NCI-H526 (cell line): Measurements from ENCODE around the gene DSG4.
A peak's percentile ranks its signal among the peaks of the same experiment; 100 is the strongest.

Experiments
- DNase-seq, 2 experiments: peaks; one replicate each; lab custom pipeline; 2025; lab: John Stamatoyannopoulos, UW

DSG4 gene

GRCh38 chr18:31407649-31408048 is 31.1 kb downstream of the DSG4 start:
- DNase-seq = no peak

DNA sequence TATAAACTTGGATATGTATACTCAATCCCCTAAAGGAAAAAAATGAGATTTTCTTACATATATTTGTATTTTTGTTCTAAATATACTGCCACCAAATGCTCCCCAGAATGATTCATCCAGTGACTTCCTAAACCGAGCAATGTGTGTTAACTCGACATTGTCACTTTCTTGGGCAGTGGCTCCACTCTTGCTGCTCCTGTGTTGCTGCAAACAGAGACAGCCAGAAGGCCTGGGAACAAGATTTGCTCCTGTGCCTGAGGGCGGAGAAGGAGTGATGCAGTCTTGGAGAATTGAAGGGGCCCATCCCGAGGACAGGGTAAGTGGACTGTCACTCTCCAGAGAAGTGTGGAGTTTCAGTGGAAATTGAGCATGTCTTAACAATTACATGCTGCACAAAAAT is 32.7 kb downstream of the DSG4 start:
- DNase-seq = no peak

DNA sequence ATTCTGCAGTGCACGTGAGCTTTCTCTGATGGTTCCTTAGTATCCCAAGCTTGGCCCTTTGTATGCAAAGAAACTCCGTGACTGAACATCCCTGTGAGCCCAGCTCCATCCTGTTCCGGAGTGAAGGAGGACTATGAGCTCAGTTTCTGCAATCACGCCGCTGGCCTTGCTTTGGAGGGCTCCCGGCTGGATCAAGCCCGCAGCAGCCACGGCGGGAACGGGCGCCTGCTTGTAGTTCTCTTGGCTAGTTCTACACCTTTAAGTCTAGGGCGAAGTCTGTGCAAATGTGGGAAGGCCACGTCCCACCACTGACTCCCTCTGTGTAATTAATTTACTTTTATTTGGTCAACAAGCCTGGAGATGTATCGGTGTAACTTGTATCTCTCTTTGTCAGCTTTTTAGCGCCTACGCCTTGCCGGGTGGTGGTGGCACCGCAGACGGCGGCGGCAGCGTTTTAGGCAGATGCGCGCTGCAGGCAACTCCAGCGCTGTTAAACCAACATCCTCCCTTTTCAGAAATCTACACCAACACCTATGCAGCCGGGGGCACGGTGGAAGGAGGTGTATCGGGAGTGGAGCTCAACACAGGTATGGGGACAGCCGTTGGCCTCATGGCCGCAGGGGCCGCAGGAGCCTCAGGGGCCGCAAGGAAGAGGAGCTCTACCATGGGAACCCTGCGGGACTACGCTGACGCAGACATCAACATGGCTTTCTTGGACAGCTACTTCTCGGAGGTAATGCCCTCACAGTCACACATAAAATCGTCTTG is 34.3 kb downstream of the DSG4 start:
- no peak for DNase-seq

GRCh38 chr18:31413137-31413536 is 36.6 kb downstream of the DSG4 start:
- DNase-seq = no peak

GRCh38 chr18:31417850-31418249 is 41.3 kb downstream of the DSG4 start:
- no peak for DNase-seq

- DNase-seq = no peak
Measured at GRCh38 chr18:31419457-31419932, 42.9 kb downstream of the DSG4 start.

- DNase-seq = no peak
Measured at GRCh38 chr18:31420032-31420431, 43.5 kb downstream of the DSG4 start.

DNA sequence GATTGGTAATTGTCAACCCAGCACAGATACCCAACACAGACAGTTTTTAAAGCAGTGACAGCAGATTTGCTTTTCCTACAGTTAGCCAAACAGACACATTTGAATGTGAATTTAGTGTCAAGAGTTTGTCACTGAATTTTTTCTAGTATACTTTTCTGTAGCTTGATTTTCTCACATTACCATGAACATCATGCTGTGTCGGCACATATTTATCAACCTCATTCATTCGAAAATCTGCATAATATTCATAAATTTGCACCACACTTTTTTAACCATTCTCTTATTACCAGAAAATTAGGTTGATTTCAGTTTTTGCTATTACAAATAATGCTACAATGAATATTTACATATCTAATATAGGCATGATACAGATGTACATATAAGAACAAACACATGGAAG is 43.9 kb downstream of the DSG4 start:
- no peak for DNase-seq

GRCh38 chr18:31424383-31424988 is 47.9 kb downstream of the DSG4 start:
- peak in 1 of 2 experiments; percentile 55 for DNase-seq

- DNase-seq = no peak
Measured at GRCh38 chr18:31426021-31426420, 49.4 kb downstream of the DSG4 start.

GRCh38 chr18:31426871-31427406 is 50.4 kb downstream of the DSG4 start:
- DNase-seq = no peak

- no peak for DNase-seq
Measured at GRCh38 chr18:31428211-31428610, 51.6 kb downstream of the DSG4 start.

DNA sequence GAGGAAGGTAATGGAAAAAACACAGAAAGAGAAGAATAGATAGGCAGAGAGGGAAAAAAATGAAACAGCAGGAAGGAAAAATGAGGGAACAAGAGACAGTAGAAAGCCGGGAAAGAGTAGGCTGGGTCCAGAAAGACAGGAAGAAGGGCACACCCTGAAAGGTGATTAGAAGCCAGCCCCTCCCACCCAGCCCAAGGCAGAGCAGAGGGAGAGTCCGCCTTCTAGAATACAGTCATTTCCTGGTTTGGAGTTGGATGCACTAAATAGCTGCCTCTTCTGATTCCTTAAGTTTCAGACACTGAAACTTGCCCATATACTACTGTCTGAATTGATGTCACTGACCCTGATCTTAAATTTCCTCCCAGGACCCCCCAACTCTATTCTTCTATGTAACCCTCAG is 53.0 kb downstream of the DSG4 start:
- no peak for DNase-seq

DNA sequence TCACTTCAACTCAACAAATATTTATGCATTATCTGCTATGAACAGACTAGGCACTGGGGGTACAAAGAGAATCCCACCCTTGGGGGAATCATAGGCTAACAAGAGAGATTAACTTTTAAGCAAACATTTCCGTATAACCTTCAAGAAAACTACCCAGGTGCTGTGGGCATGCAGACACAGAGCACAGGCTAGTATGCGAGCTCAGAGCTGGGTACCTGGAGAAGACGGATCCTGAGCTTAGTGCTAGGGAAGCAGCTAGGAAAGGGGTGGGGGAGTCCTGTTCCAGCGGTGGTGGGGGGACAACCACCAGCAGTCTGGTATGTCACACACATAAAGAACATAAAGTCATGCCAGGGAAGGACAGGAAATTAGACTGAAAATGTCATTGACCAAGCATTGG is 53.5 kb downstream of the DSG4 start:
- no peak for DNase-seq

DNA sequence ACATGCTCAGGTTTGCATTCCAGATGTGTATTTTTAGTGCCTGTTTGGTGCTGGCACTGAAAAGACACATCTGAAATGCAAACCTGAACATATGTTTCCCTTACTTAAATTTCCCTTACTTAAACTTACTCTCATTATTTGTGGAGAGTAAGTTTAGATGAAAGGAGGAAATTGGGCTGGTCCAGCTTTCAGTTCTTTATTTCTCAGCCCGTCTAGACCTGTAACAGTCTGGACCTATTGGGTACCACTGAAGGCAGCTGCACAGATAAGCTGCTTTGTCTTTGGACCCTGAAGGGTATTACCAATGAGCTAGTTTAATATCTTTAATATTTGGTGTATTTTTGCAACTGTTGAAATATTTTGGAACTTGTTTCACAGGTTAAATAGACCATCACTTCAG is 54.0 kb downstream of the DSG4 start:
- no peak for DNase-seq

GRCh38 chr18:31432316-31432715 is 55.7 kb downstream of the DSG4 start:
- no peak for DNase-seq

- no peak for DNase-seq
Measured at GRCh38 chr18:31436825-31437224, 60.2 kb downstream of the DSG4 start.

DNA sequence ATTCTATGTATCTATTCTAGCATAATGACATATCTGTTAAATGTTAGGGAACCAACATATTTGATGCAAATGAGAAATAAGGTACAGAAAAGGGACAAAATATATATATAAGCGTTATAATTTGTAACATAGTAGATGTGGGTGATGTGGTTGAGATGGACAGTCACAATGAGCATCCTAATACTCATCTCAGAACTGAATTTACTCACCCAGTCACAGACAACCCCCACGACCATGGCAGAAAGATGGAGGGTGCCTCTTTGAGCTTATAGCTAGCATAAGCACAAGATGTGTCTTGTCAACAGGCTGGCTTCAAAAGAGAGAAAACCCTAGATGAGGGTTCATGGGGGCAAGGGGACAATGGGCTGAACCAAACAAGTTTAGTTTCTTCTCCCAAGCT is 61.8 kb downstream of the DSG4 start:
- no peak for DNase-seq

GRCh38 chr18:31439807-31440325 is 63.3 kb downstream of the DSG4 start:
- no peak for DNase-seq

GRCh38 chr18:31440787-31441186 is 64.2 kb downstream of the DSG4 start:
- DNase-seq = no peak

DNA sequence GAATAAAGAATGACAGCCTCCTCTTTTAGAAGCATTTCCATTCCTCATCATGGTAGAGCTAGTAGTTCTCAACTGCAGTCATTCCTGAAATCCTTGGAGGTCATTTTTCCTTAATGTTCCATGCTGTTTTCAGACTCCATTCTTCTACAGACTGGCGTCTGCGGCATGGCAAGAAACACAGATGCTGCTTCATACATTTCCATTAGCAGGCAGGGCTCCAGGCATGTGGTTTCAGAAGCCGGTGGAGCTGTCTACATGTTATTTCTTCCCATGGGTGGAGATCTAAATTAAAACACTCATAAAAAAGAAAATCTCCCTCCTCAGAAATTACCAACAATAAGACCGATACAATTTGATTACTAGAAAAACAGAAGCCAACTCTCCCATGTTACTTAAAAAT is 64.9 kb downstream of the DSG4 start:
- no peak for DNase-seq

DNA sequence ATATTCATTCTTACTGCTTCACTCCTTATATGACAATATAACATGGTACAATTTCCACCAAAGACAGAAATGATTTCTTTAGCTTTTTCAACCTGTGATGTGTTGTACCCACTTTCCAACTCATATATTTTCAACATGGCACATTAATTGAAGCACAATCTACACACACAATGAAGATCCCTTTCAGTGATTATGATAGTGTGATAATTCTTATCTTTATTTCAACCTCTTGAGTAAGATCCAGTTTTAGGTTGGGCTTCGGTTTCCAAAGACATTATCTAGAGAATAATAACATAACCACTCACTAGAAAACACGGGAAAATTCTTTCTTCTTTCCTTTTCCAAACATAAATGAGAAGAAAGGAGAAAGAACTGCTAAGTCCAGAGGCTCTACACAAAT is 67.6 kb downstream of the DSG4 start:
- DNase-seq = no peak

DNA sequence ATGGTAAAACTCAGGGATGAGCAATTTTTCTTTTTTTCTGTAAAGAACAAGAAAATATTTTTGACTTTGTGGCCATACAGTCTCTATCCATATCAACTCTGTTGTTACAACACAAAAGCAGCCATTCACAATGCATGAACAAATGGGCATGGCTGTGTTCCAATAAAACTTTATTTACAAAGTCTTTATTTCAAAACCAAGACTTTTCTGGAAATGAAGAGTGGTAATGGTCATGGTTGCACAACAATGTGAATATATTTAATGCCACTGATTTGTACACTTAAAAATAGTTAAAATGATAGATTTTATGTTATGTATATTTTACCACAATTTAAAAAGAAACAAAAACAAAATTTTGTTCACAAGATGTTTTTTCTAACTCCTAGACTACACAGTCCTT is 69.3 kb downstream of the DSG4 start:
- DNase-seq = no peak
